Gastroesophageal sphincter (tissue), 3 donors: Measurements from ENCODE around the gene LSAMP.

Experiments used
- CTCF ChIP-seq, 4 experiments: fragments of 200-600 bp in 2 of 4; fragments of 450-650 bp in 2 of 4; sonication (generic) in 1 of 4; IDR thresholded peaks; one replicate each; pipeline ENCODE4 v1.5.1; 2017 to 2019; ENCODE audit warnings: antibody characterized with exemption in 4 of 4, mild to moderate bottlenecking in 2 of 4, moderate library complexity in 2 of 4
- POLR2A ChIP-seq, 2 donors: fragments of 450-650 bp; IDR thresholded peaks; one replicate each; pipeline ENCODE4 v1.6.1; 2017; ENCODE audit warnings: antibody characterized with exemption in 2 of 2, mild to moderate bottlenecking in 2 of 2, moderate library complexity in 1 of 2
- POLR2AphosphoS5 ChIP-seq: sonication (generic); formaldehyde crosslinking; IDR thresholded peaks from one replicate; pipeline ENCODE4 v1.6.1; 2017; ENCODE audit warnings: antibody characterized with exemption

GRCh38 chr3:115827495-115827894, 617.8 kb downstream of the LSAMP start:
- TF ChIP-seq CTCF (IDR thresholded peaks at IDR 0.05) (no peak), POLR2A (IDR thresholded peaks at IDR 0.05) (no peak), POLR2AphosphoS5 (no peak)
